ENCODE results near the gene PINK1.

Gene PINK1

DNA sequence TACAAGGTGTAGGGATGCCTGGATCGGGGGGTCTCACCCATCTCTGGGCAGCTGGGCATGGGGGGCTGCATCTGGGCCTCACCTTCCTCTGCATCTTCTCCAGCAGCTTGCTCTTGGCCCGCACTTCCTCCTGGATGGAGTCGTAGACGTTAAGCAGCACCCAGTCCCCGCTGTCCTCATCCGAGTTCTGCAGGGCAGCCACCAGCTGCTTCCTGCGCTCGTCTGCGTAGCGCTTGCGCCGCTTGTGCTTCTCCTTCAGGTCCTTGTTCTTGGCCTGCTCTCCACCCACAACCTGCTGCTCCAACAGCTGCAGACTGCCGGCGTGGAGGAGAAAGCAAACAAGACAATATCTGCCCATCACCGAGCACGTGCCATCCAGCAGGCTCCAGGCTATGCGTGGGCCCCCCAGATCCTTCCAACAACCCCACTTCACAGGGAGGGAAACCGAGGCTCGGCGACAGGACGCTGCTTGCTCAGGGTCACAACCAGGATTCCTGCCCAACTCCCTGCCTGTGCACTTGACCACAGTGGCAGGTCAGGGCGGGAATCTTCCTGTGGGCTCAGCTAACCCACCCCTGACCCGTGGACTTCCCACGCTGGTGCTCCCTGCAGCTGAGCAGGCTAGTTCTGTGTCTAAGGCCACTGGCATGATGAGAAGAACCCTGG is 49.4 kb downstream of the PINK1 start:
- Histone ChIP-seq H3K4me1 (ENCODE audit: insufficient read depth, low read length, severe bottlenecking) (peaks cover 6% of the 10 kb centered on the region), H3K79me2 (ENCODE audit: insufficient read depth, low read length) (no peaks in the 10 kb centered on the region), H3K9me2 (ENCODE audit: low read depth, low read length) (no peaks in the 10 kb centered on the region), H4K20me1 (ENCODE audit: insufficient read depth, low read length) (no peaks in the 10 kb centered on the region), H3K27me3 (ENCODE audit: insufficient read depth, low read length) (peaks cover 3% of the 10 kb centered on the region; the same call in 1 of the 2 replicates), H3K4me3 (ENCODE audit: low read depth, low read length, poor library complexity, severe bottlenecking) (no peak overlapping the region), H3K27ac (ENCODE audit: low read depth, low read length, poor library complexity, severe bottlenecking) (no peak overlapping the region), H3F3A (ENCODE audit: insufficient read depth, low read length) (no peaks in the 10 kb centered on the region), H2AFZ (ENCODE audit: low read length) (no peak overlapping the region), H3K4me2 (ENCODE audit: low read length) (no peak overlapping the region), H3K9ac (ENCODE audit: low read length) (no peak overlapping the region), H3K9me3 (ENCODE audit: low read length) (0 out of 2 replicates have a peak, but pooled peaks cover 2% of the 10 kb centered on the region), H3K36me3 (ENCODE audit: insufficient read depth, low read length) (no peaks in the 10 kb centered on the region; the same call in 1 of the 2 replicates)
- TF ChIP-seq EZH2 (IDR thresholded peaks at IDR 0.05; ENCODE audit: borderline replicate concordance, low read length) = no peak
- TF ChIP-seq, protein P1, sequence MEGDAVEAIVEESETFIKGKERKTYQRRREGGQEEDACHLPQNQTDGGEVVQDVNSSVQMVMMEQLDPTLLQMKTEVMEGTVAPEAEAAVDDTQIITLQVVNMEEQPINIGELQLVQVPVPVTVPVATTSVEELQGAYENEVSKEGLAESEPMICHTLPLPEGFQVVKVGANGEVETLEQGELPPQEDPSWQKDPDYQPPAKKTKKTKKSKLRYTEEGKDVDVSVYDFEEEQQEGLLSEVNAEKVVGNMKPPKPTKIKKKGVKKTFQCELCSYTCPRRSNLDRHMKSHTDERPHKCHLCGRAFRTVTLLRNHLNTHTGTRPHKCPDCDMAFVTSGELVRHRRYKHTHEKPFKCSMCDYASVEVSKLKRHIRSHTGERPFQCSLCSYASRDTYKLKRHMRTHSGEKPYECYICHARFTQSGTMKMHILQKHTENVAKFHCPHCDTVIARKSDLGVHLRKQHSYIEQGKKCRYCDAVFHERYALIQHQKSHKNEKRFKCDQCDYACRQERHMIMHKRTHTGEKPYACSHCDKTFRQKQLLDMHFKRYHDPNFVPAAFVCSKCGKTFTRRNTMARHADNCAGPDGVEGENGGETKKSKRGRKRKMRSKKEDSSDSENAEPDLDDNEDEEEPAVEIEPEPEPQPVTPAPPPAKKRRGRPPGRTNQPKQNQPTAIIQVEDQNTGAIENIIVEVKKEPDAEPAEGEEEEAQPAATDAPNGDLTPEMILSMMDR (IDR thresholded peaks at IDR 0.05; ENCODE audit: low read length) = no peak

DNA sequence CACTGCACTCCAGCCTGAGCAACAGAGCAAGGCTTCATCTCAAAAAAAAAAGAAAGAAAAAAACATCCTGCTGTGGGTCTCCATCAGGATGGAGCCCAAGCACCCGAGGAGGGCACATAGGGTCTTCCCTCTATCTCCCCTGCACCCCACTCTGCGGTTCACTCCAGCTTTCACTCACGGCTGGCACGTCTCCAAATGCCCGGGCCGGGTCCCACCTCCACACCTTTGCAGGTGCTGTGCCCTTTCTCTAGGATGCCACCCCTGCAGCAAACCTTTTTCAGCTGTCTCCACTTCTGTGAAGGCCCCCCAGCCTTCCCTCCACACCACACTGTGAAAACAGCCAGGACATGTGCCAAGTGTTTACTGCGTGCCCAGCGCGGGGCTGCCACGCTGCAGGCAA is 50.4 kb downstream of the PINK1 start:
- H3K9me3 ChIP-seq (ENCODE audit: low read length) = no peaks in the 10 kb centered on the region
- H4K20me1 ChIP-seq (ENCODE audit: insufficient read depth, low read length) = no peaks in the 10 kb centered on the region
- no peak overlapping the region for H3K4me3 ChIP-seq (ENCODE audit: low read depth, low read length, poor library complexity, severe bottlenecking)
- TF ChIP-seq EZH2 (IDR thresholded peaks at IDR 0.05; ENCODE audit: borderline replicate concordance, low read length) = no peak
- TF ChIP-seq, protein P1 (IDR thresholded peaks at IDR 0.05; ENCODE audit: low read length) = no peak
- H3K27me3 ChIP-seq (ENCODE audit: insufficient read depth, low read length) = no peaks in the 10 kb centered on the region
- no peak overlapping the region for H2AFZ ChIP-seq (ENCODE audit: low read length)
- H3K79me2 ChIP-seq (ENCODE audit: insufficient read depth, low read length) = no peaks in the 10 kb centered on the region
- no peak overlapping the region for H3K4me2 ChIP-seq (ENCODE audit: low read length)
- no peaks in the 10 kb centered on the region for H3K9me2 ChIP-seq (ENCODE audit: low read depth, low read length)
- H3K27ac ChIP-seq (ENCODE audit: low read depth, low read length, poor library complexity, severe bottlenecking) = no peak overlapping the region
- H3K36me3 ChIP-seq (ENCODE audit: insufficient read depth, low read length) = no peaks in the 10 kb centered on the region
- H3K9ac ChIP-seq (ENCODE audit: low read length) = no peak overlapping the region
- H3F3A ChIP-seq (ENCODE audit: insufficient read depth, low read length) = no peaks in the 10 kb centered on the region
- peaks cover 3% of the 10 kb centered on the region for H3K4me1 ChIP-seq (ENCODE audit: insufficient read depth, low read length, severe bottlenecking)

DNA sequence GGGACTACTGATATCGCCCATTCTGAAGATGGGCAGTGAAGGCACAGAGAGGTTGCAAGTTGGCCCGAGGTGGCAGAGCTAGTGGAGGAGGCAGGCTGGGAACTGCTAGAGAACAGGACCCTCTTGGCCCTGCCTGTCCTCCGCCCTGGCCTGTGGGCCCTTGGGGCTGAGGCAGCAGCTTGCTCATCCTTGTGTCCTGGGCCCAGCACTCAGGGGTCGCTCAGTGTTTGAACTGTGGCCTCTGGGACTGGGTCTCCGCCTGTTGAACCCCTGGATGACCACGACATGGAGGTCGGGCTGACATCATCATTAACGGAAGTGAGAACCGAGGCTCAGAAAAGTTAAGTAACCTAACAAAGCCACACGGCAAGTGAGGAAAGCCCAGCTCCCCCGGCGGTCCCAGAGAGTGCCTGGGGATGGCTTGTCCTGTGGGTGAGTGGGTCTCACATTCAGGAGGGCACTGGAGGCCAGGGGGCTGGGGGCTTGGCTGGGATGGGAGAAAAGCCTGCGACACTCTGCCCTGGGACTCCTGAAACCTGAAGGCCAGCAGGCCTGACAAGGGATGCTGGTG is 50.9 kb downstream of the PINK1 start:
- H3K4me1 ChIP-seq (ENCODE audit: insufficient read depth, low read length, severe bottlenecking) = no peaks in the 10 kb centered on the region
- no peak for TF ChIP-seq EZH2 (IDR thresholded peaks at IDR 0.05; ENCODE audit: borderline replicate concordance, low read length)
- TF ChIP-seq, protein P1 (IDR thresholded peaks at IDR 0.05; ENCODE audit: low read length) = no peak
- H3F3A ChIP-seq (ENCODE audit: insufficient read depth, low read length) = no peaks in the 10 kb centered on the region

More for the DNA sequence above, 50.9 kb downstream of the PINK1 start:
- H3K9me3 ChIP-seq (ENCODE audit: low read length) = no peaks in the 10 kb centered on the region
- H3K9me2 ChIP-seq (ENCODE audit: low read depth, low read length) = no peaks in the 10 kb centered on the region
- no peak overlapping the region for H3K4me2 ChIP-seq (ENCODE audit: low read length)
- H3K79me2 ChIP-seq (ENCODE audit: insufficient read depth, low read length) = no peaks in the 10 kb centered on the region
- no peak overlapping the region for H3K27ac ChIP-seq (ENCODE audit: low read depth, low read length, poor library complexity, severe bottlenecking)
- H3K36me3 ChIP-seq (ENCODE audit: insufficient read depth, low read length) = no peaks in the 10 kb centered on the region
- no peak overlapping the region for H3K4me3 ChIP-seq (ENCODE audit: low read depth, low read length, poor library complexity, severe bottlenecking)
- H2AFZ ChIP-seq (ENCODE audit: low read length) = no peak overlapping the region
- no peak overlapping the region for H3K9ac ChIP-seq (ENCODE audit: low read length)
- H4K20me1 ChIP-seq (ENCODE audit: insufficient read depth, low read length) = no peaks in the 10 kb centered on the region
- H3K27me3 ChIP-seq (ENCODE audit: insufficient read depth, low read length) = no peaks in the 10 kb centered on the region

Data from OCI-LY1 (cell line).